HTERT RPE-1 (cell line): ENCODE data around the gene LTBP1.
"Not testable (repeated sequence)": the region's sequence is repeated elsewhere in the genome, so short reads cannot be mapped to it uniquely, and the experiment has no call there.

Source experiments
- in situ Hi-C: fragments of 300-500 bp; cut with MboI; formaldehyde crosslinking; loops from 4 replicates; pipeline ENCODE4 v1.14.3; 2020; ENCODE audit warnings: low sequenced_read_pairs

The LTBP1 gene, protein sequence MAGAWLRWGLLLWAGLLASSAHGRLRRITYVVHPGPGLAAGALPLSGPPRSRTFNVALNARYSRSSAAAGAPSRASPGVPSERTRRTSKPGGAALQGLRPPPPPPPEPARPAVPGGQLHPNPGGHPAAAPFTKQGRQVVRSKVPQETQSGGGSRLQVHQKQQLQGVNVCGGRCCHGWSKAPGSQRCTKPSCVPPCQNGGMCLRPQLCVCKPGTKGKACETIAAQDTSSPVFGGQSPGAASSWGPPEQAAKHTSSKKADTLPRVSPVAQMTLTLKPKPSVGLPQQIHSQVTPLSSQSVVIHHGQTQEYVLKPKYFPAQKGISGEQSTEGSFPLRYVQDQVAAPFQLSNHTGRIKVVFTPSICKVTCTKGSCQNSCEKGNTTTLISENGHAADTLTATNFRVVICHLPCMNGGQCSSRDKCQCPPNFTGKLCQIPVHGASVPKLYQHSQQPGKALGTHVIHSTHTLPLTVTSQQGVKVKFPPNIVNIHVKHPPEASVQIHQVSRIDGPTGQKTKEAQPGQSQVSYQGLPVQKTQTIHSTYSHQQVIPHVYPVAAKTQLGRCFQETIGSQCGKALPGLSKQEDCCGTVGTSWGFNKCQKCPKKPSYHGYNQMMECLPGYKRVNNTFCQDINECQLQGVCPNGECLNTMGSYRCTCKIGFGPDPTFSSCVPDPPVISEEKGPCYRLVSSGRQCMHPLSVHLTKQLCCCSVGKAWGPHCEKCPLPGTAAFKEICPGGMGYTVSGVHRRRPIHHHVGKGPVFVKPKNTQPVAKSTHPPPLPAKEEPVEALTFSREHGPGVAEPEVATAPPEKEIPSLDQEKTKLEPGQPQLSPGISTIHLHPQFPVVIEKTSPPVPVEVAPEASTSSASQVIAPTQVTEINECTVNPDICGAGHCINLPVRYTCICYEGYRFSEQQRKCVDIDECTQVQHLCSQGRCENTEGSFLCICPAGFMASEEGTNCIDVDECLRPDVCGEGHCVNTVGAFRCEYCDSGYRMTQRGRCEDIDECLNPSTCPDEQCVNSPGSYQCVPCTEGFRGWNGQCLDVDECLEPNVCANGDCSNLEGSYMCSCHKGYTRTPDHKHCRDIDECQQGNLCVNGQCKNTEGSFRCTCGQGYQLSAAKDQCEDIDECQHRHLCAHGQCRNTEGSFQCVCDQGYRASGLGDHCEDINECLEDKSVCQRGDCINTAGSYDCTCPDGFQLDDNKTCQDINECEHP (N-terminal part only)

DNA sequence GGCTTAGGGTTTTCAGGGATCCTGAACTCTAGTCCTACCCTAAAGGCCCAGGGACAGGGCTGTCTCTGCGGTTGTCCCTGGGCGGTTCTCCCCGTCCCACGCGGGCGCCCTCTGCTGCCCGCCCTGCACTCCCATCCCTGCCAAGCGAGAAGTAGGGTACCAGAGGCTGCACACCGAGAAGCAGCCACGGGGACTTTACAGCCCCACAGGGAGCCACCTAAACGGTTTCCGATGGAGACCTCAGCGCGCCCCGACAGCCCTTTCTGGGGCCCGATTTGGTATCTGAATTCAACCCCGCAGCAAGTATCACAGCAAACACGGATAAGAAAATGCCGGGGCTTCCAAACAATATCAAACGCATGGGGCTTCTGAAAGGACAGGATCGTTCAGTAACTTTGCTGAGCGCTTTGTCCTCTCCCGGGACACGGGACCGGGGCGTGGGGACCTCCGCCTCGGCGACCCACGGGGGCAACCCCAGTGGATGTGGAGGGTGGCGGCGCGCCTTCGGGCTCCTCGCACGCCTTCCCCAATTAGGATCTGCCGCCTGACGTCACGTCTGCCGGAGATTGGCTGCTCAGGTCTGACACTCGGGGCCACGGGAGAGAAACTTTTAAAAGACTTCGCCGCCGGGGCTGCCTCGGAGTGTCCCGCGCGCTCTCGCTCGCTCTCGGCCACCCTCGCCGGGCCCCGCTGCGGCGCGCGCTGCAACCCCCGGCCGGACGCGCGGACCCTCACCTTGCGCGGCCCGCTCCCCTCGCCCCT lies at the start of gene LTBP1:
LTBP1 (plus strand) TSS at position 640 of the 762 bp plus-strand sequence. CDS start 372 bp downstream, outside the sequence.
- in situ Hi-C loops: no loop called here

DNA sequence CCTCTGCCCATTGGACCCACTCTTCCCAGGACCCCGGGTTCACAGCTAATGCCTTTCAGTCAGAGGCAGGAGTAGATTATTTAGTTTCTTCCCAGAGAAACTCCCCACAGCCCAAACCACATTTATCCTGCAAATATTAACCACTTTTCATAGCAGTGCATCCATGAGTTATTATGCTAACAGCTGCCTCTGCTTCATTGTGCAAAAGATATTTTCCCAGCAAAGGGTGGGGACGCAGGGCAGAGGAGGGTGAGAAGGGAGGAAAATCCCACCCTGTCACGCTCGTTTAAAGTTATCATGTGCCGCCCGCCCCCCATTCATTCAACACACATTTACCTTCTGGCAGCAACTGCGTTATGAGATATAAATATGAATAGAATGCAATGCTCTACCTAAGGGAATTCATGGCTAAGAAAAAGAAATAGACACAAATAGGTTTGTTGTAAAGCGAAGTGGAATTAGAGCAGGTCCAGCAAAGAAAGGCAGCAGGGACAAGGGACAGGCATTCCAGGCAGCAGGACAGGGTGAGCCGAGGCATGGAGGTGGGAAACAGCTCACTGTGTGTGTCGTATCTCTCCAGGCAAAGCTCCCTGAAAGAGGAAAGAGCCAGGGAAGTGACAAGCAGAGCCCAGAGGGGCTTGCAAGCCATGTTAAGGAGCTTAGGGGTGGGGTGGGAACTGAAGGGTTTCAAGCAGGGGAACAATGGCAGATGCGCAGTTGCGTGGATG lies 46.3 kb upstream of the LTBP1 start:
- in situ Hi-C loops: no loop called here

- in situ Hi-C loops: no loop called here
These were observed 45.4 kb upstream of the LTBP1 start for GRCh38 chr2:32901313-32901712.

DNA sequence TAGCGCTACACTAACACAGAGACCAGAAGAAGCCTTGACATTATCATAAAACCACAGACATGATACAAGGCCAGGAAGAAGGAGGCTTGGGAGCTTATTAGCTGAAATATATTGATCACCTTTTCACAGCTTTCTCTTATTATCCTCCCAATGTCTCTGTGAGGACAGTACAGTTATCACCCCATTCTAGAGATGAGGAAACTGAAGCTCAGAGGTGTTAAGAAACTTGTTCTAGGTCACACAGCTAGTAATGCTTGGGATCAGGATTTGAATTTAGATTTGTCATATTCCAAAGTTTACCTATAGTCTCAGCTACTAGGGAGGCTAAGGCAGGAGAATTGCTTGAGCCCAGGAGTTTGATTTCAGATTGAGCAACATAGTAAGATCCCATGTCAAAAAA lies 44.6 kb upstream of the LTBP1 start:
- in situ Hi-C loops: no loop called here

- in situ Hi-C loops: no loop called here
These were observed 43.8 kb upstream of the LTBP1 start for GRCh38 chr2:32902986-32903385.

DNA sequence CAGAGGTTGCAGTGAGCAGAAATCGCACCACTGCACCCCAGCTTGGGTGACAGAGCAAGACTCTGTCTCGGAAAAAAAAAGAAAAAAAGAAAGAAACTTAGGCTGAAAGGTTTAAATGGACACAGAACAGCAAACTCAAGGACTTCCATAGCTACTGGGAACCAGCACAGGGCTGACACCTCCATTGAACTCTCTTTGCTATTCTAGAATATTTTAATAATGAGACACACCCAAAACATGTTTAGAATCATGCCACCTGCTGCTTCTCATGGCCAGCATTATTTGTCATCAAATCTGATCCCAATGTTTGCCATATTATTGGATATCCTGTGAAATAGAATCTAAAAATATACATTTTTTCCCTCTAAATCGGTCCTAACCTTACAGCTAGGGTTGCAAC lies 42.7 kb upstream of the LTBP1 start:
- in situ Hi-C loops: no loop called here

GRCh38 chr2:32904751-32905150 lies 42.0 kb upstream of the LTBP1 start:
- in situ Hi-C loops: no loop called here

- in situ Hi-C loops: no loop called here
These were observed 41.5 kb upstream of the LTBP1 start for GRCh38 chr2:32905270-32905669.

DNA sequence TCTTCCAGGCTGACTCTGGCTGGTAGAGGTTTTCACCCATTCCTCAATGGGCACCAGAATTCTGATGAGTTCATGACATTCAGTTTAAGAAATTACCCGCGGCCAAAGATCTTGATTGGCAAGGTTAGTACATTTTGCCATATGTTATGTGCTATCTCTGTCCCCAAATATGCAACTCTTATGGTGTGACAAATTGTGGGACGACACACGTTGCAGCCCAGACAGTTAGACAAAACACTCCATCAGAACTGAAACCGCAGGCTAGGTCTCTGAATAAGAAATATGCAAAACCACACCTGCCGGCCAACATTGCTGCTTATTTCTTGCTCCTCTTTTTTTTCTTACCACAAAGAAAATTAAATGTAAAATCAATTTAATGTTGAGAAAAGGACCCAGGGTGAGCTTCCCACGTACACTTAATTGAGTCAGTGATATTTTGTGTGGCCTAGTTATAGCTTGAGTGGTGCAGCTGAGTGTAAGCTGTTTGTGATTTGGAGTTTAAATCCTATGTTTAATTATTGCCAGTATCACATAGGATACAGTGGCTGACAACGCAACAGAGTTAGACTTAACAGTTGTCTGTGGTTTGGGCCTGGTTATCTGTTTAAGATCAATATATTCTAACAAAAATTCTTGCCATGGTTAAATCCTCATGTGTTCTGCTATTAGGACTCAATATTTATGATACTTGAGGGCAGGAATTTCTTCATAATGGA lies 35.7 kb upstream of the LTBP1 start:
- in situ Hi-C loops: no loop called here

DNA sequence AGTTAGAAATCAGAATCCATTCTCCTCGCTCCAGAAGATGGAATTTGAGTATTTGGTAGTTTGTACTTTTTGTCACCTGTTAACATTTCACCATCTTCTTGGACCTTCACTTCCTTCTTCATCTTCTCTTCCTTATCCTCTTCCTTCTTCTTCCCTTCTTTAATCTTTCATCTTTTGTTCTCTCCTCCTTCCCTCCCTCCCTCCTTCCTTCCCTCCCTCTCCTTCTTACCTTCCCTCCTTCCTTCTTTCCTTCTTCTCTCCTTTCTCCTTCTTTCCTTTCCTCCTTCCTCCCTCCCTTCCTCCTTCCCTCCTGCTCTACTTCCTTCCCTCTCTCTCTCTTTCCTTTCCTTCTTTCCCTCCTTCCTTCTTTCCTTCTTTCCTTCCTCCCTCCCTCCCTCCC lies 31.1 kb upstream of the LTBP1 start:
- in situ Hi-C loops: no loop called here

GRCh38 chr2:32918774-32919173 lies 28.0 kb upstream of the LTBP1 start:
- in situ Hi-C loops: no loop called here

DNA sequence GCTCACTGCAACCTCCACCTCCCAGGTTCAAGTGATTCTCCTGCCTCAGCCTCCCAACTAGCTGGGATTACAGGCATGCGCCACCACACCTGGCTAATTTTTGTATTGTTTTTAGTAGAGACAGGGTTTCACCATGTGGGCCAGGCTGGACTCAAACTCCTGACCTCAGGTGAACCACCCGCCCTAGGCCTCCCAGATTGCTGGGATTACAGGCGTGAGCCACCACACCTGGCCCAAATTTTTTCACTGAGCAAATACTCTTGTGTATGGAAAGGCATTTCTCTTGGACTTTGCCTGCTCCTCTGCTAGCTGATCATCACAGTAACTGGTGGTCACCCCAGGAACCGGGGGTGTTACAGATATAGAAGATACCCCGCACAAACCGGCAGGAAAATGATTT lies 26.9 kb upstream of the LTBP1 start:
- in situ Hi-C loops: not testable (repeated sequence)

DNA sequence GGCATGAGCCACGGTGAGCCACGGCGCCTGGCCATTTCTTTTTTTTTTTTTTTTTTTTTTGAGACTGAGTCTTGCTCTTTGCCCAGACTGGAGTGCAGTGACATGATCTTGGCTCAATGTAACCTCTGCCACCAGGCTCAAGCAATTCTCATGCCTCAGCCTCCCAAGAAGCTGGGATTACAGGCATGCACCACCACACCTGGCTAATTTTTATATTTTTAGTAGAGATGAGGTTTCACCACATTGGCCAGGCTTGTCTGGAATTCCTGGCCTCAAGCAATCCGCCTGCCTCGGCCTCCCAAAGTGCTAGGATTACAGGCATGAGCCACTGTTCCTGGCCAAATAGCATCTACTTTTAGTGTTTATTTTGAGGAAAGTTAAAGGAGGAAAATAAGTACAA lies 25.3 kb upstream of the LTBP1 start:
- in situ Hi-C loops: not testable (repeated sequence)

DNA sequence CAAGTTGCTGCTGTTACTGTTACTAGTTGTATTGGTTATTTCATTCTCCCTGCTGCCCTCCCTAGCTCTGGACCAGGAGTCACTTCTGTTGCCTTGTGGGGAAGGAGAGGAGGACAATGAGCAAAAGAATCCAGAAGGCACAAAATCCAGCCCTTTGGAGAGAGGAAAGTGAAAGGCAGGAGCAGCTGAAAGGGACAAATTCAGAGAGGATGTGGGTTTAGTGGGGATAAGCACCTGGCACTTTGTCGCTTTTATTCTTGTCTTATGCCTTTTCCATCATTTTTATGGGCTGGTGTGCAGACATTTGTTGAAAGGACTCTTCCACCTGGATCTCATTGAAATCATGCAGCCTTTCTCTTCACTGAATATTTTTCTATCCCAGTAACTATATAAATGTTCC lies 24.3 kb upstream of the LTBP1 start:
- in situ Hi-C loops: no loop called here

DNA sequence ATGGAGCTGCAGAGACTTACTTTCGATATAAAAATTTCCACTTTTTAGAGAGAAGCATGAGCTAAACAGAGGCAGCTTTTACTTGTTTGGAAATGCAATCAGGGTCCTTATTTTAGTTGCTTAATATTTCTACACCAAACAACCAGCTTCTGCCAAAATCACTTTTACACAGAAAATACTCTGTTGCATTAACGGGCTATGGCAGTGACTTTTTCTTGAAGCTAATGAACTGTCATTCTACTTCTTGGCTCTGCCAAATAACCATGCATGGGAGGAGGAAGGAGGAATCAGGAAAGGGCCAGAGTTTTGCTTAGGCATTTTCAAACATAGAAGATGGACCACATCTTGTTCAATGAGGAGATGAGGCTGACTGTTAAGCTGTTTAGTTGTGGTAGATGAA lies 23.6 kb upstream of the LTBP1 start:
- in situ Hi-C loops: no loop called here

- in situ Hi-C loops: no loop called here
These were observed 21.4 kb upstream of the LTBP1 start for GRCh38 chr2:32925283-32925815.

GRCh38 chr2:32925976-32926707 lies 20.6 kb upstream of the LTBP1 start:
- in situ Hi-C loops: no loop called here

DNA sequence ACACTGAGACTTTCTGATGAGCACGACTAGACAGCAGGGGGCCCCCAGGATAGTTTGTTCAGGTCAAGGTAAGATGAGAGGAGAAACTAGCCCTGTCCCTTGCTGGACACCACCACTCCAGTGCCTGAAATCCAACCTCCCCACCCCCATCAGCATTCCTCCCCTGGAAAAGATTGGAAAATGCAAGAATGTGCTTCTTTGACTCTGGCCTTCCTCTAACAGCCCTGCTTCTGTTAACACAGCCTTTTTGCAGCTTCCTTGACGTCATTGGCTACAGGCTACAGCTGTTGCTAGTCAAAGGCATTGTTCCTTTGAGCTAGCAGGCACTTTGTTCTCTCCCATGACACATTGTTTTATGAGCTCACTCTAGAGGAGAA lies 20.1 kb upstream of the LTBP1 start:
- in situ Hi-C loops: no loop called here
